Activated naive CD4-positive, alpha-beta T cell treated with anti-CD3 and anti-CD28 coated beads for 36 hours (primary cell): ENCODE results near the gene PRSS12. TPM values are rescaled to one million over a fixed set of nuclear protein-coding genes. Genes with fewer than 3 reads are reported as not detected.

Experiments
- CTCF ChIA-PET: fragments of 350-600 bp; sonication (Branson Sonifier 250); formaldehyde crosslinking; loops from one replicate; lab custom pipeline; 2021; ENCODE audit warnings: antibody characterized with exemption; lab: Charles Lee
- DNase-seq: peaks from one replicate; pipeline ENCODE4 v3.0.0-alpha.2; 2020
- H3K27ac Mint-ChIP-seq: one replicate; pipeline ENCODE4 v1.8.0; 2021; ENCODE audit warnings: mild to moderate bottlenecking, mixed read lengths
- H3K27me3 Mint-ChIP-seq: one replicate; pipeline ENCODE4 v1.8.0; 2021; ENCODE audit warnings: low read depth, mixed read lengths
- H3K36me3 Mint-ChIP-seq: one replicate; pipeline ENCODE4 v1.8.0; 2021; ENCODE audit warnings: low read depth, mixed read lengths
- H3K4me1 Mint-ChIP-seq: one replicate; pipeline ENCODE4 v1.8.0; 2021; ENCODE audit warnings: low read depth, mixed read lengths
- H3K4me3 Mint-ChIP-seq: one replicate; pipeline ENCODE4 v1.8.0; 2021; ENCODE audit warnings: mild to moderate bottlenecking, moderate library complexity, mixed read lengths
- H3K9me3 Mint-ChIP-seq: one replicate; pipeline ENCODE4 v1.8.0; 2021; ENCODE audit warnings: mixed read lengths
- intact Hi-C: fragments of 100-400 bp; cut with micrococcal nuclease; formaldehyde crosslinking; loops from one replicate; pipeline ENCODE4 v1.15.1; 2023
- total RNA-seq, 2 experiments: library from RNA; stranded (reverse); gene quantifications; one replicate each; pipeline ENCODE4 v1.2.3, GENCODE V29; 2021

PRSS12 gene
- total RNA-seq, 2 experiments from 2014 or later: not detected

DNA sequence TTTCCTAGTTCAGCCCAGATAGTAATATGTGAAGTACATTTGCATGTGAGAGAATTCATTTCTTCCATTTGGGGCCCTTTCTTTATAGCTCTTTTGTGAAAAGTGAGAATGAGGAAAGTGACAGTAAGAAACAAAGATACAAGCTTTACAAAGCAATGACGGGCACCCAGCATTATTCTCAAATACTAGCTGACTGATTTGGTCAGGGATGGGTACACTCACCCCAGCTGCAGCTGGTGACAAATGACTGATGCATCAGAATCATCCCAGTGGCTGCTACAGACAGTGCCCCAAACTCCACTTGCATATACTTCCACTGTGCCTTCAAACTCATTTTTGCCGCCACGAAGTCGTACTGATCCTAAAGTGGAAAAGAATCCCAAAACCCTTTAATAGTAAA is 14.8 kb downstream of the PRSS12 start:
- no peak overlapping the region for H3K4me3 Mint-ChIP-seq
- DNase-seq: no peak
- CTCF ChIA-PET: interaction anchor here (0.8 to 1.1 kb wide), 2 partner anchors 15 to 54 kb away, joined by 3 to 5 read pairs; partner anchors contain the start of gene PRSS12
- peaks cover 6% of the 10 kb centered on the region for H3K27me3 Mint-ChIP-seq
- no peaks in the 10 kb centered on the region for H3K36me3 Mint-ChIP-seq
- H3K27ac Mint-ChIP-seq: no peak overlapping the region
- no peaks in the 10 kb centered on the region for H3K9me3 Mint-ChIP-seq
- intact Hi-C loops: no loop called here
- H3K4me1 Mint-ChIP-seq: no peaks in the 10 kb centered on the region

- no peaks in the 10 kb centered on the region for H3K36me3 Mint-ChIP-seq
- peaks cover 4% of the 10 kb centered on the region for H3K27me3 Mint-ChIP-seq
- H3K4me3 Mint-ChIP-seq: no peak overlapping the region
- CTCF ChIA-PET: no interaction called here
- intact Hi-C loops: no loop called here
- H3K27ac Mint-ChIP-seq: no peak overlapping the region
- no peaks in the 10 kb centered on the region for H3K4me1 Mint-ChIP-seq
- H3K9me3 Mint-ChIP-seq: no peaks in the 10 kb centered on the region
- DNase-seq: no peak
Measured at GRCh38 chr4:118335774-118336173, 17.0 kb downstream of the PRSS12 start.

DNA sequence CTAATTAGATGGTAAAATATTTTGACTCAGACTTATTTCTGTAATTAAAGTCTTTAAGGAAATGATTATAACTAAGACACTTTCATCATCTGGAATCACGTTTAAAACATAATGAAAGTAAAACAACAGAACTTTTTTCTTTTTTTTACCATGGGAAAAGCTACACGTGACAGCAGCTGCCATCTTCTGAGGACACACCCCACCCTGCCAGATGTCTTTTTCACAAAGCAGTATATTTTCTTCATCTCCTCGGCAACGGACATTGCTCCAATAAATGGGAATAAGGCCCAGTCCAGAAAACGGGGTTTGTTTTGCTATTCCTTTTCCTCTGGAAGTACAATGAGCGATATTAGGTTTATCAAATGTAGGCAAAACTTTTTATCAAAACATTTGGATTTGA is 17.5 kb downstream of the PRSS12 start:
- Mint-ChIP-seq H3K27ac (no peak overlapping the region), H3K36me3 (no peaks in the 10 kb centered on the region), H3K9me3 (no peaks in the 10 kb centered on the region), H3K27me3 (peaks cover 3% of the 10 kb centered on the region), H3K4me3 (no peak overlapping the region), H3K4me1 (no peaks in the 10 kb centered on the region)
- CTCF ChIA-PET: no interaction called here
- intact Hi-C loops: no loop called here
- no peak for DNase-seq

DNA sequence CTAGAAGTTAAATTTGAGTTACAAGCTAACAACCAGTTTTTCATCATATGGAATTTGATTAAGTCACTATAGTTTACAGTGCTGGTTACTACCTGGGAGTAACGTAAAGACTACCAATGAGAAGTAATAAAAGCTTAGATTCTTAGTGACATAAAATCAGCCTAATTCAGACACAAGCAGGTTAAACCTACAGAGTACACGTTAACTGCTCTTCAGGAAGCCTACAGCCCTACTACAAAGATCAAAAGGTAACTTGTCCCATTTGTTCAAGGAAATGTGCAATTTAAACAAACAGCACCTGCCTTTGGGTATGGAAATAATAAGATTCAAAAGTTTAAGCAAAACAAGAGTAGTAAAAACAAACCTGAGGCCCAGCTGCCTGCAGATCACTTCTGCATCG is 21.5 kb downstream of the PRSS12 start:
- no peaks in the 10 kb centered on the region for H3K4me1 Mint-ChIP-seq
- no peak overlapping the region for H3K4me3 Mint-ChIP-seq
- H3K27me3 Mint-ChIP-seq: peaks cover 2% of the 10 kb centered on the region
- no peak overlapping the region for H3K27ac Mint-ChIP-seq
- no peaks in the 10 kb centered on the region for H3K9me3 Mint-ChIP-seq
- no peak for DNase-seq
- intact Hi-C loops: no loop called here
- H3K36me3 Mint-ChIP-seq: no peaks in the 10 kb centered on the region
- CTCF ChIA-PET: no interaction called here

DNA sequence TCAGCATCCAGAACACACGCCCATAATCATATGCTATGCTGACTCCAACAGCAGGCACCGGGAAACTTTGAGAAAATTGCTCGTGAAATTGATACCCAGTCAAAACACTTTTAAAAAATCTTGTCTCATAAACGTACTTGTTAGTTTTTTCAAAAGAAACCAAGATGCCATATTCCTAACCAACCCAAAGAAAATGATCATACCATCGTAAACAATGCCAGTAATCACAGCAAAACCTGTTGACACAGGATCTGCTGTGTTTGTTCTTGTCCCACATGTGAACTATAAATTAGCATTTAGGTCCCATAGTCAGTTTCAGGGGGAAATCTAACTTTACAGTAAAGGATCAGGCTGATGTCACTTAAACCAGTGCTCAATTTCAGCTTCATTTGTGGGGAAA is 23.0 kb downstream of the PRSS12 start:
- DNase-seq: no peak
- no peak overlapping the region for H3K4me3 Mint-ChIP-seq
- H3K27me3 Mint-ChIP-seq: peaks cover 2% of the 10 kb centered on the region
- no peak overlapping the region for H3K27ac Mint-ChIP-seq
- H3K36me3 Mint-ChIP-seq: no peaks in the 10 kb centered on the region
- H3K9me3 Mint-ChIP-seq: no peaks in the 10 kb centered on the region
- intact Hi-C loops: no loop called here
- CTCF ChIA-PET: no interaction called here
- H3K4me1 Mint-ChIP-seq: no peaks in the 10 kb centered on the region

- Mint-ChIP-seq H3K9me3 (no peaks in the 10 kb centered on the region), H3K4me1 (no peaks in the 10 kb centered on the region), H3K36me3 (no peaks in the 10 kb centered on the region), H3K27ac (no peak overlapping the region), H3K27me3 (peaks cover 2% of the 10 kb centered on the region), H3K4me3 (no peak overlapping the region)
- intact Hi-C loops: no loop called here
- no peak for DNase-seq
- CTCF ChIA-PET: no interaction called here
Measured at GRCh38 chr4:118327554-118328241, 25.1 kb downstream of the PRSS12 start.

DNA sequence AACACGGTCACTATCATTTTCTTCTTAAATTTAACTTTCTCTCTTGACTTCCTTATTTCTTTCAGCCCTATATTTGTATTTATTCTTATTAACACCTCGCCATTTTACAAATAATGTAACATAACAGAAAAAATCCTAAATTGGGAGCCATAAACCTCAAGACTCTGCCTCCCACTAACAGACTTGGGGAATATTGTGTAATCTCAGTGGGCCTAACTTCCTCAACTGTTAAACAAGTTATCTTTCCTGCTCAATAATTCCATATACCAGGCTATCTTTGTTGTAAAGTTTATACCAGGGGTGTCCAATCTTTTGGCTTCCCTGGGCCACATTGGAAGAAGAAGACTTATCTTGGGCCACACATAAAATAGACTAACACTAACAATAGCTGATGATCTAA is 26.2 kb downstream of the PRSS12 start:
- no peaks in the 10 kb centered on the region for H3K9me3 Mint-ChIP-seq
- CTCF ChIA-PET: no interaction called here
- H3K27me3 Mint-ChIP-seq: peaks cover 2% of the 10 kb centered on the region
- H3K36me3 Mint-ChIP-seq: no peaks in the 10 kb centered on the region
- no peaks in the 10 kb centered on the region for H3K4me1 Mint-ChIP-seq
- intact Hi-C loops: no loop called here
- H3K27ac Mint-ChIP-seq: no peak overlapping the region
- DNase-seq: no peak
- no peak overlapping the region for H3K4me3 Mint-ChIP-seq

DNA sequence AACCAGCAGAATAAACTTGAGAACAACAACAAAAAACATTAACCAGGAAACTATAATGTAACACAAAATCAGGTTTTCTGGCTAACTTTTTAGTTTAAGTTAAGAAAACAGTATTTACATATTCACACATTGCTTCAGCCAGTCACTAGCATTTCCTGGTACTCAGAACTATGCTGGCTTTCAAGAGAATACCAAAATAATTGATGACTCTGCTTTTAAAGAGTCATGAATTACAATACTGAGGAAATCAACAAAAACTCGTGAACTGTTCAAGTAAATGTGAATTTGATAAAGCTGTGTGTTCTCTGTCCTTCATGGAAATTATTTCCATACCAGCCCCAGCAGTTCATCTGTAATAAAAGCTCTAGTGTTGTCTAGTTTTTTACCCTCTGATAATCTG is 27.4 kb downstream of the PRSS12 start:
- intact Hi-C loops: no loop called here
- Mint-ChIP-seq H3K27me3 (peaks cover 3% of the 10 kb centered on the region), H3K27ac (no peak overlapping the region), H3K36me3 (no peaks in the 10 kb centered on the region), H3K4me1 (no peaks in the 10 kb centered on the region), H3K4me3 (no peak overlapping the region), H3K9me3 (no peaks in the 10 kb centered on the region)
- DNase-seq: no peak
- CTCF ChIA-PET: interaction anchor here (0.7 kb wide), 2 partner anchors 27 to 36 kb away, joined by 3 to 4 read pairs; no protein-coding TSS in a partner anchor

DNA sequence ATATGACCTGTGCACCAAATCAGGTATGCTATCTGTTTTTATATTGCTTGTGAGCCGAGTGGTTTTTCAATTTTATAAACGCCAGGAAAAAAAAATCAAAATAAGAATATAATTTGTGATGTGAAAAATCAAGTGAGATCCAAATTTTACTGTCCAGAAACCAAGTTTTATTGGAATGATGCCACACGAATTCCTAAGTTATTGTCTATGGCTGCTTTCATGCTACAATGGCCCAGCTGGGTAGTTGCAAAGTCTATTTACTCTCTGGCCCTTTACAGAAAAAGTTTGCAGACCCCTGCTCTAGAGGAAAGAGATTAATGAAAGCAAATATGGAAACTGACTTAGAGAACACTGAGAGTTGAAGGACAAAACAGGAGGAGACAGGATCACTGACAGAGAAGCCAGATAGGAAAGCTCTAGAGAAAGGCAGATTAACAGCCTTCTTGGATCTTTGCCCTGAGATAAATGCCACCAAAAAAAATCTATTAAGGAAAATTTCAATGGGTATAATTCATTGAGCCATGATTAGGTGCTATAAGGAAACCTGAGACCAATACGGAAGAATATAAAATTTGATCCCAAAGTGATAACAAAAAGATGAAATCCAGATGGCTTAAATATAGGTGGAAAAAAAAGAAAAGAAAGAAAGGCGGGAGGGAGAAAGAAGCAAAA is 29.8 kb downstream of the PRSS12 start:
- H3K27me3 Mint-ChIP-seq: peaks cover 9% of the 10 kb centered on the region
- intact Hi-C loops: no loop called here
- H3K4me3 Mint-ChIP-seq: no peak overlapping the region
- H3K9me3 Mint-ChIP-seq: no peaks in the 10 kb centered on the region
- CTCF ChIA-PET: no interaction called here
- H3K27ac Mint-ChIP-seq: no peak overlapping the region
- H3K36me3 Mint-ChIP-seq: no peaks in the 10 kb centered on the region
- DNase-seq: no peak
- H3K4me1 Mint-ChIP-seq: no peaks in the 10 kb centered on the region

- H3K27ac Mint-ChIP-seq: no peak overlapping the region
- H3K9me3 Mint-ChIP-seq: no peaks in the 10 kb centered on the region
- no peak for DNase-seq
- H3K4me3 Mint-ChIP-seq: no peak overlapping the region
- no peaks in the 10 kb centered on the region for H3K4me1 Mint-ChIP-seq
- peaks cover 9% of the 10 kb centered on the region for H3K27me3 Mint-ChIP-seq
- CTCF ChIA-PET: no interaction called here
- intact Hi-C loops: no loop called here
- H3K36me3 Mint-ChIP-seq: no peaks in the 10 kb centered on the region
Measured at GRCh38 chr4:118318931-118319330, 33.9 kb downstream of the PRSS12 start.

DNA sequence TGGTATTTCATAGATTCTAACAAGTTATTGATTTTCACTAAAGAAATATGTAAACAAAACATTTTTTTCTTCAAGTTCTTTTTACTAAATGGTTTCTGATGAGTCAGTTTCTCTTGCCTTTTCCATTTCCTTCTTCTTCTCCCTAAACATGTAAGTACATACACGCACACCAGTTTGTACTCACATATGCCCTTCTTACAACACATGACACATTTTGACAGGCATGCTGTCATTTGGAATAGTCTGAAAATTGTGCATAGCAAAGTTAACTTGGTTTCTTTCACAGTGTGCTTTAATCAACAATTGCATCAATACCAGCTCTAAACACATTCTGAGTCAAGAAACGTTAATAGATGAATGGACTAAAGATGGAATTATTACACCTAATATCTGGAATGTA is 35.1 kb downstream of the PRSS12 start:
- no peaks in the 10 kb centered on the region for H3K36me3 Mint-ChIP-seq
- H3K9me3 Mint-ChIP-seq: no peaks in the 10 kb centered on the region
- peaks cover 9% of the 10 kb centered on the region for H3K27me3 Mint-ChIP-seq
- H3K4me1 Mint-ChIP-seq: no peaks in the 10 kb centered on the region
- no peak overlapping the region for H3K4me3 Mint-ChIP-seq
- no peak for DNase-seq
- CTCF ChIA-PET: no interaction called here
- H3K27ac Mint-ChIP-seq: no peak overlapping the region
- intact Hi-C loops: no loop called here

GRCh38 chr4:118314221-118314620 is 38.6 kb downstream of the PRSS12 start:
- H3K4me3 Mint-ChIP-seq: no peak overlapping the region
- no peak overlapping the region for H3K27ac Mint-ChIP-seq
- H3K4me1 Mint-ChIP-seq: no peaks in the 10 kb centered on the region
- H3K36me3 Mint-ChIP-seq: no peaks in the 10 kb centered on the region
- no peaks in the 10 kb centered on the region for H3K9me3 Mint-ChIP-seq
- H3K27me3 Mint-ChIP-seq: peaks cover 8% of the 10 kb centered on the region
- intact Hi-C loops: no loop called here
- DNase-seq: no peak
- CTCF ChIA-PET: no interaction called here

DNA sequence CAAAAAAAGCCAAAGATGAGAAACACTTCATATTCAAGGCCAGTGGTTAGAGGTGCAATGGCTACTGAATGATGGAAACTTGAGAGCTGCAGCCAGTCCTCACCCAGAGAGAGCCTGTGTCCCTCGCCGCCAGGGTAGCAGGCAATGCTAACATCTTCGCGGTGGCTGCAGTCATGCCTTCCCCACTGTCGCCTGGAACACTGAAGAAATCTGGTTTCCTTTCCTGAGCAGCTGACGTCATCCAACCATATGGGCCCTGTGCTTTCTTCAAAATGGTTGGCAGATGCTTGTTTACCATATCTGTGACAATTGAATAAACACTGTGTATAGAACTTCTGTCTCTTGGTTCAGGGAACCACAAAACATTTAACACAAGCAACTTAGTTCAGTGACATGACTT is 39.7 kb downstream of the PRSS12 start:
- Mint-ChIP-seq H3K9me3 (no peaks in the 10 kb centered on the region), H3K4me1 (no peaks in the 10 kb centered on the region), H3K4me3 (no peak overlapping the region), H3K27me3 (peaks cover 2% of the 10 kb centered on the region), H3K36me3 (no peaks in the 10 kb centered on the region), H3K27ac (no peak overlapping the region)
- DNase-seq: no peak
- intact Hi-C loops: no loop called here
- CTCF ChIA-PET: no interaction called here
